ENCODE measurements around the gene PCMT1. TPM values are rescaled to one million over a fixed set of nuclear protein-coding genes. Genes with fewer than 3 reads are reported as not detected.

The PCMT1 gene
- total and polyA plus RNA-seq, 2 of the 8 experiments (the other 6 are each of a cell fraction or from before 2014, with no cell fraction given), result 84.3 to 91.3 TPM

DNA sequence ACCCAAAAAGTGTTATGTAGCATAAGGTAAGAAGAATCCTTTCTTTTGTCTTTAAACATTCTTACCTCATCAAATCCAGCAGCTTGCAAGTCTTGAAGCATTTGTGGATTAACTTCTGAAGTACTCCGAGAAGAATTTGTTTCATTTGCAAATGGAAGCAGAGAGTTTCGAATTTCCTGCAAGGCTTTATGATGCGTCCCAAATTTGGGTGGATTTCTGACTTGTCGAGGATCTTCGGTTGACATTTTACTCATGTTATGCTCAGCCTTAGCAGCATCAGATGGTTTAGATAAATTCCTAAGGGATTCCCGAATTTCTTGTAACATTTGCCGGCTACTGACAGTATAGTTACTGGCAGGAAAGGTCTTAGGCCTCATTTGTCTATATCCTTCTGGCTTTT, 47.8 kb upstream of the PCMT1 start (continued):
- TF ChIP-seq, protein P1, sequence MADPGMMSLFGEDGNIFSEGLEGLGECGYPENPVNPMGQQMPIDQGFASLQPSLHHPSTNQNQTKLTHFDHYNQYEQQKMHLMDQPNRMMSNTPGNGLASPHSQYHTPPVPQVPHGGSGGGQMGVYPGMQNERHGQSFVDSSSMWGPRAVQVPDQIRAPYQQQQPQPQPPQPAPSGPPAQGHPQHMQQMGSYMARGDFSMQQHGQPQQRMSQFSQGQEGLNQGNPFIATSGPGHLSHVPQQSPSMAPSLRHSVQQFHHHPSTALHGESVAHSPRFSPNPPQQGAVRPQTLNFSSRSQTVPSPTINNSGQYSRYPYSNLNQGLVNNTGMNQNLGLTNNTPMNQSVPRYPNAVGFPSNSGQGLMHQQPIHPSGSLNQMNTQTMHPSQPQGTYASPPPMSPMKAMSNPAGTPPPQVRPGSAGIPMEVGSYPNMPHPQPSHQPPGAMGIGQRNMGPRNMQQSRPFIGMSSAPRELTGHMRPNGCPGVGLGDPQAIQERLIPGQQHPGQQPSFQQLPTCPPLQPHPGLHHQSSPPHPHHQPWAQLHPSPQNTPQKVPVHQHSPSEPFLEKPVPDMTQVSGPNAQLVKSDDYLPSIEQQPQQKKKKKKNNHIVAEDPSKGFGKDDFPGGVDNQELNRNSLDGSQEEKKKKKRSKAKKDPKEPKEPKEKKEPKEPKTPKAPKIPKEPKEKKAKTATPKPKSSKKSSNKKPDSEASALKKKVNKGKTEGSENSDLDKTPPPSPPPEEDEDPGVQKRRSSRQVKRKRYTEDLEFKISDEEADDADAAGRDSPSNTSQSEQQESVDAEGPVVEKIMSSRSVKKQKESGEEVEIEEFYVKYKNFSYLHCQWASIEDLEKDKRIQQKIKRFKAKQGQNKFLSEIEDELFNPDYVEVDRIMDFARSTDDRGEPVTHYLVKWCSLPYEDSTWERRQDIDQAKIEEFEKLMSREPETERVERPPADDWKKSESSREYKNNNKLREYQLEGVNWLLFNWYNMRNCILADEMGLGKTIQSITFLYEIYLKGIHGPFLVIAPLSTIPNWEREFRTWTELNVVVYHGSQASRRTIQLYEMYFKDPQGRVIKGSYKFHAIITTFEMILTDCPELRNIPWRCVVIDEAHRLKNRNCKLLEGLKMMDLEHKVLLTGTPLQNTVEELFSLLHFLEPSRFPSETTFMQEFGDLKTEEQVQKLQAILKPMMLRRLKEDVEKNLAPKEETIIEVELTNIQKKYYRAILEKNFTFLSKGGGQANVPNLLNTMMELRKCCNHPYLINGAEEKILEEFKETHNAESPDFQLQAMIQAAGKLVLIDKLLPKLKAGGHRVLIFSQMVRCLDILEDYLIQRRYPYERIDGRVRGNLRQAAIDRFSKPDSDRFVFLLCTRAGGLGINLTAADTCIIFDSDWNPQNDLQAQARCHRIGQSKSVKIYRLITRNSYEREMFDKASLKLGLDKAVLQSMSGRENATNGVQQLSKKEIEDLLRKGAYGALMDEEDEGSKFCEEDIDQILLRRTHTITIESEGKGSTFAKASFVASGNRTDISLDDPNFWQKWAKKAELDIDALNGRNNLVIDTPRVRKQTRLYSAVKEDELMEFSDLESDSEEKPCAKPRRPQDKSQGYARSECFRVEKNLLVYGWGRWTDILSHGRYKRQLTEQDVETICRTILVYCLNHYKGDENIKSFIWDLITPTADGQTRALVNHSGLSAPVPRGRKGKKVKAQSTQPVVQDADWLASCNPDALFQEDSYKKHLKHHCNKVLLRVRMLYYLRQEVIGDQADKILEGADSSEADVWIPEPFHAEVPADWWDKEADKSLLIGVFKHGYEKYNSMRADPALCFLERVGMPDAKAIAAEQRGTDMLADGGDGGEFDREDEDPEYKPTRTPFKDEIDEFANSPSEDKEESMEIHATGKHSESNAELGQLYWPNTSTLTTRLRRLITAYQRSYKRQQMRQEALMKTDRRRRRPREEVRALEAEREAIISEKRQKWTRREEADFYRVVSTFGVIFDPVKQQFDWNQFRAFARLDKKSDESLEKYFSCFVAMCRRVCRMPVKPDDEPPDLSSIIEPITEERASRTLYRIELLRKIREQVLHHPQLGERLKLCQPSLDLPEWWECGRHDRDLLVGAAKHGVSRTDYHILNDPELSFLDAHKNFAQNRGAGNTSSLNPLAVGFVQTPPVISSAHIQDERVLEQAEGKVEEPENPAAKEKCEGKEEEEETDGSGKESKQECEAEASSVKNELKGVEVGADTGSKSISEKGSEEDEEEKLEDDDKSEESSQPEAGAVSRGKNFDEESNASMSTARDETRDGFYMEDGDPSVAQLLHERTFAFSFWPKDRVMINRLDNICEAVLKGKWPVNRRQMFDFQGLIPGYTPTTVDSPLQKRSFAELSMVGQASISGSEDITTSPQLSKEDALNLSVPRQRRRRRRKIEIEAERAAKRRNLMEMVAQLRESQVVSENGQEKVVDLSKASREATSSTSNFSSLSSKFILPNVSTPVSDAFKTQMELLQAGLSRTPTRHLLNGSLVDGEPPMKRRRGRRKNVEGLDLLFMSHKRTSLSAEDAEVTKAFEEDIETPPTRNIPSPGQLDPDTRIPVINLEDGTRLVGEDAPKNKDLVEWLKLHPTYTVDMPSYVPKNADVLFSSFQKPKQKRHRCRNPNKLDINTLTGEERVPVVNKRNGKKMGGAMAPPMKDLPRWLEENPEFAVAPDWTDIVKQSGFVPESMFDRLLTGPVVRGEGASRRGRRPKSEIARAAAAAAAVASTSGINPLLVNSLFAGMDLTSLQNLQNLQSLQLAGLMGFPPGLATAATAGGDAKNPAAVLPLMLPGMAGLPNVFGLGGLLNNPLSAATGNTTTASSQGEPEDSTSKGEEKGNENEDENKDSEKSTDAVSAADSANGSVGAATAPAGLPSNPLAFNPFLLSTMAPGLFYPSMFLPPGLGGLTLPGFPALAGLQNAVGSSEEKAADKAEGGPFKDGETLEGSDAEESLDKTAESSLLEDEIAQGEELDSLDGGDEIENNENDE (IDR thresholded peaks at IDR 0.05; ENCODE audit: insufficient replicate concordance, low read length), result peak; percentile 22
- no peak for TF ChIP-seq YY1 (IDR thresholded peaks at IDR 0.05; ENCODE audit: low read depth, low read length)
- TF ChIP-seq RBBP5 (IDR thresholded peaks at IDR 0.05; ENCODE audit: borderline replicate concordance, low read depth, low read length), result no peak
- TF ChIP-seq EP300 (IDR thresholded peaks at IDR 0.05; ENCODE audit: borderline replicate concordance in 1 of 2, low read depth in 2 of 2, low read length in 2 of 2), result no peak
- peak; percentile 39 for TF ChIP-seq NANOG (IDR thresholded peaks at IDR 0.05; ENCODE audit: insufficient read depth, low read depth, low read length, poor library complexity, severe bottlenecking)
- no peak for TF ChIP-seq TAF1 (IDR thresholded peaks at IDR 0.05; ENCODE audit: low read depth, low read length)
- TF ChIP-seq CBX8 (IDR thresholded peaks at IDR 0.05; ENCODE audit: borderline replicate concordance, low read depth, low read length), result no peak
- TF ChIP-seq RNF2 (IDR thresholded peaks at IDR 0.05; ENCODE audit: borderline replicate concordance, low read depth, low read length, missing control alignments, poor library complexity, severe bottlenecking), result no peak

All from H1 (cell line).